ENCODE data around the gene MAGI1. TPM values are rescaled to one million over a fixed set of nuclear protein-coding genes. Genes with fewer than 3 reads are reported as not detected.
A peak's percentile ranks its signal among the peaks of the same experiment; 100 is the strongest.

The MAGI1 gene
- total RNA-seq, 1 experiment from 2014 or later = 38.6 TPM

DNA sequence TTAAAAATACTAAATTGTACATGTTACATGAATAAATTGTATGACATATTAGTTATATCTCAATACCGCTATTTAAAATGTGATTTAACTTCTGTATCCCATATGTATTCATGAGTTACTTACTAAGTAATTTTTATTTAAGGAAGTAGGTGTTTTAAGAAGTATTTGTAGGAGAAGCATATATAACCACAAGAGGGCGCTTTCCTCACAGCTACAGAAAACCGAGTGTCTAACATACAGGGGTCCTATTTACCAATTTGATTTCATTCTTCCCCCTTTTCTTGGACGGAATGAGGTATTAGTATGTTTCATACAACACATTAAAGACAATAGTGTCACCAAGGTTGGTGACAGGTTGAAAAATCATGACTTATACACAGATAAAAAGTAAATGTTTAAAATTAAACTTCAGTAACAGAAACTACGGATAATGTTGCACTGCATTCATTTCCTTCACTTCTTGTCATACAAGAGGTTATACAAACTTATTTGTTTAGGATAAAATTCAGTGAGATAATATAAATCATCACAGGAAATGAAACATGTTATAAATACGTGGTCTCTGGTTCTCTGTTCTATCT, 253.6 kb downstream of the MAGI1 start:
- intact Hi-C loops (cut with micrococcal nuclease) = loop anchor here (1.0 to 5.0 kb wide), 3 partner anchors 252 to 411 kb away; partner anchors contain the start of gene MAGI1
- BruUV-seq (replicated peaks) = no TSS peak
- H3K9ac ChIP-seq (ENCODE audit: low read length) = no peak overlapping the region
- TF ChIP-seq EZH2 (IDR thresholded peaks at IDR 0.05) (no peak), SRF (IDR thresholded peaks at IDR 0.05; ENCODE audit: low read depth) (no peak), RAD21 (IDR thresholded peaks at IDR 0.05; ENCODE audit: low read depth) (peak; percentile 90), POLR2A (IDR thresholded peaks at IDR 0.05; ENCODE audit: borderline replicate concordance, extremely low read depth, insufficient read depth, insufficient read length) (no peak), JUND (IDR thresholded peaks at IDR 0.05) (no peak), CEBPB (IDR thresholded peaks at IDR 0.05; ENCODE audit: low read depth) (no peak), YY1 (IDR thresholded peaks at IDR 0.05; ENCODE audit: extremely low read depth, insufficient replicate concordance, low read depth, low read length) (no peak), POLR2AphosphoS5 (IDR thresholded peaks at IDR 0.05; ENCODE audit: low read depth, low read length) (no peak), CBX3 (IDR thresholded peaks at IDR 0.05; ENCODE audit: low read depth) (no peak), ELF1 (IDR thresholded peaks at IDR 0.05; ENCODE audit: borderline replicate concordance, low read depth) (peak; percentile 13; the same call in 1 of the 2 replicates), EGR1 (IDR thresholded peaks at IDR 0.05; ENCODE audit: low read depth) (no peak), TCF7L2 (IDR thresholded peaks at IDR 0.05; ENCODE audit: borderline replicate concordance, extremely low read depth, insufficient read depth, insufficient read length) (no peak), SIN3A (IDR thresholded peaks at IDR 0.05; ENCODE audit: low read depth) (no peak), FOSL1 (IDR thresholded peaks at IDR 0.05; ENCODE audit: low read depth) (no peak), SP1 (IDR thresholded peaks at IDR 0.05; ENCODE audit: low read depth) (peak; percentile 16; the same call in 1 of the 2 replicates), ZFX (IDR thresholded peaks at IDR 0.05) (no peak)
- TF ChIP-seq, protein P1, sequence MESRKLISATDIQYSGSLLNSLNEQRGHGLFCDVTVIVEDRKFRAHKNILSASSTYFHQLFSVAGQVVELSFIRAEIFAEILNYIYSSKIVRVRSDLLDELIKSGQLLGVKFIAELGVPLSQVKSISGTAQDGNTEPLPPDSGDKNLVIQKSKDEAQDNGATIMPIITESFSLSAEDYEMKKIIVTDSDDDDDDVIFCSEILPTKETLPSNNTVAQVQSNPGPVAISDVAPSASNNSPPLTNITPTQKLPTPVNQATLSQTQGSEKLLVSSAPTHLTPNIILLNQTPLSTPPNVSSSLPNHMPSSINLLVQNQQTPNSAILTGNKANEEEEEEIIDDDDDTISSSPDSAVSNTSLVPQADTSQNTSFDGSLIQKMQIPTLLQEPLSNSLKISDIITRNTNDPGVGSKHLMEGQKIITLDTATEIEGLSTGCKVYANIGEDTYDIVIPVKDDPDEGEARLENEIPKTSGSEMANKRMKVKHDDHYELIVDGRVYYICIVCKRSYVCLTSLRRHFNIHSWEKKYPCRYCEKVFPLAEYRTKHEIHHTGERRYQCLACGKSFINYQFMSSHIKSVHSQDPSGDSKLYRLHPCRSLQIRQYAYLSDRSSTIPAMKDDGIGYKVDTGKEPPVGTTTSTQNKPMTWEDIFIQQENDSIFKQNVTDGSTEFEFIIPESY (IDR thresholded peaks at IDR 0.05; ENCODE audit: extremely low read depth, insufficient replicate concordance, low read length) = no peak
- TF ChIP-seq, protein P2, sequence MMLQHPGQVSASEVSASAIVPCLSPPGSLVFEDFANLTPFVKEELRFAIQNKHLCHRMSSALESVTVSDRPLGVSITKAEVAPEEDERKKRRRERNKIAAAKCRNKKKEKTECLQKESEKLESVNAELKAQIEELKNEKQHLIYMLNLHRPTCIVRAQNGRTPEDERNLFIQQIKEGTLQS (IDR thresholded peaks at IDR 0.05) = no peak
- TF ChIP-seq, protein P3, sequence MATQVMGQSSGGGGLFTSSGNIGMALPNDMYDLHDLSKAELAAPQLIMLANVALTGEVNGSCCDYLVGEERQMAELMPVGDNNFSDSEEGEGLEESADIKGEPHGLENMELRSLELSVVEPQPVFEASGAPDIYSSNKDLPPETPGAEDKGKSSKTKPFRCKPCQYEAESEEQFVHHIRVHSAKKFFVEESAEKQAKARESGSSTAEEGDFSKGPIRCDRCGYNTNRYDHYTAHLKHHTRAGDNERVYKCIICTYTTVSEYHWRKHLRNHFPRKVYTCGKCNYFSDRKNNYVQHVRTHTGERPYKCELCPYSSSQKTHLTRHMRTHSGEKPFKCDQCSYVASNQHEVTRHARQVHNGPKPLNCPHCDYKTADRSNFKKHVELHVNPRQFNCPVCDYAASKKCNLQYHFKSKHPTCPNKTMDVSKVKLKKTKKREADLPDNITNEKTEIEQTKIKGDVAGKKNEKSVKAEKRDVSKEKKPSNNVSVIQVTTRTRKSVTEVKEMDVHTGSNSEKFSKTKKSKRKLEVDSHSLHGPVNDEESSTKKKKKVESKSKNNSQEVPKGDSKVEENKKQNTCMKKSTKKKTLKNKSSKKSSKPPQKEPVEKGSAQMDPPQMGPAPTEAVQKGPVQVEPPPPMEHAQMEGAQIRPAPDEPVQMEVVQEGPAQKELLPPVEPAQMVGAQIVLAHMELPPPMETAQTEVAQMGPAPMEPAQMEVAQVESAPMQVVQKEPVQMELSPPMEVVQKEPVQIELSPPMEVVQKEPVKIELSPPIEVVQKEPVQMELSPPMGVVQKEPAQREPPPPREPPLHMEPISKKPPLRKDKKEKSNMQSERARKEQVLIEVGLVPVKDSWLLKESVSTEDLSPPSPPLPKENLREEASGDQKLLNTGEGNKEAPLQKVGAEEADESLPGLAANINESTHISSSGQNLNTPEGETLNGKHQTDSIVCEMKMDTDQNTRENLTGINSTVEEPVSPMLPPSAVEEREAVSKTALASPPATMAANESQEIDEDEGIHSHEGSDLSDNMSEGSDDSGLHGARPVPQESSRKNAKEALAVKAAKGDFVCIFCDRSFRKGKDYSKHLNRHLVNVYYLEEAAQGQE (IDR thresholded peaks at IDR 0.05; ENCODE audit: low read depth) = no peak
- TF ChIP-seq, protein P4, sequence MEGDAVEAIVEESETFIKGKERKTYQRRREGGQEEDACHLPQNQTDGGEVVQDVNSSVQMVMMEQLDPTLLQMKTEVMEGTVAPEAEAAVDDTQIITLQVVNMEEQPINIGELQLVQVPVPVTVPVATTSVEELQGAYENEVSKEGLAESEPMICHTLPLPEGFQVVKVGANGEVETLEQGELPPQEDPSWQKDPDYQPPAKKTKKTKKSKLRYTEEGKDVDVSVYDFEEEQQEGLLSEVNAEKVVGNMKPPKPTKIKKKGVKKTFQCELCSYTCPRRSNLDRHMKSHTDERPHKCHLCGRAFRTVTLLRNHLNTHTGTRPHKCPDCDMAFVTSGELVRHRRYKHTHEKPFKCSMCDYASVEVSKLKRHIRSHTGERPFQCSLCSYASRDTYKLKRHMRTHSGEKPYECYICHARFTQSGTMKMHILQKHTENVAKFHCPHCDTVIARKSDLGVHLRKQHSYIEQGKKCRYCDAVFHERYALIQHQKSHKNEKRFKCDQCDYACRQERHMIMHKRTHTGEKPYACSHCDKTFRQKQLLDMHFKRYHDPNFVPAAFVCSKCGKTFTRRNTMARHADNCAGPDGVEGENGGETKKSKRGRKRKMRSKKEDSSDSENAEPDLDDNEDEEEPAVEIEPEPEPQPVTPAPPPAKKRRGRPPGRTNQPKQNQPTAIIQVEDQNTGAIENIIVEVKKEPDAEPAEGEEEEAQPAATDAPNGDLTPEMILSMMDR (IDR thresholded peaks at IDR 0.05 in 2 of 3, conservative IDR thresholded peaks at IDR 0.05 in 1 of 3; ENCODE audit: borderline replicate concordance in 1 of 3, insufficient read depth in 1 of 3, low read depth in 2 of 3, low read length in 2 of 3) = peak; percentile 60 to 89 (median 66); a peak in 5 of 6 replicates
- TF ChIP-seq, protein P5, sequence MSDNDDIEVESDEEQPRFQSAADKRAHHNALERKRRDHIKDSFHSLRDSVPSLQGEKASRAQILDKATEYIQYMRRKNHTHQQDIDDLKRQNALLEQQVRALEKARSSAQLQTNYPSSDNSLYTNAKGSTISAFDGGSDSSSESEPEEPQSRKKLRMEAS (IDR thresholded peaks at IDR 0.05) = no peak

More for the DNA sequence above, 253.6 kb downstream of the MAGI1 start:
- Histone ChIP-seq H3K4me3 (replicated peaks in 1 of 2; ENCODE audit: low read depth in 1 of 2, low read length in 2 of 2) (no peak overlapping the region), H3K27me3 (ENCODE audit: insufficient read depth, low read length) (no peaks in the 10 kb centered on the region), H4K20me1 (ENCODE audit: insufficient read depth) (no peaks in the 10 kb centered on the region), H3K79me2 (ENCODE audit: insufficient read depth, low read length) (no peaks in the 10 kb centered on the region), H2AFZ (ENCODE audit: low read depth, low read length, poor library complexity, severe bottlenecking) (no peak overlapping the region), H3K9me3 (ENCODE audit: control insufficient read depth in 1 of 2, insufficient read depth in 1 of 2, low read depth in 1 of 2, low read length in 2 of 2) (no peaks in the 10 kb centered on the region), H3K4me2 (ENCODE audit: low read length) (no peak overlapping the region), H3K4me1 (ENCODE audit: control insufficient read depth in 1 of 2, insufficient read depth in 2 of 2, low read length in 2 of 2) (peaks cover 0 to 3% of the 10 kb centered on the region in 2 experiments; a peak in 1 of 4 replicates), H3K36me3 (ENCODE audit: control insufficient read depth in 1 of 2, insufficient read depth in 2 of 2, low read length in 2 of 2) (no peaks in the 10 kb centered on the region), H3K27ac (ENCODE audit: low read depth, low read length) (no peak overlapping the region), H3K9me2 (ENCODE audit: insufficient read depth) (no peaks in the 10 kb centered on the region)
- ATAC-seq (peak; percentile 70), DNase-seq (ENCODE audit: low read depth, low spot score) (peak; percentile 32)
- POLR2A ChIA-PET = no interaction called here
- CTCF ChIA-PET = interaction anchor here (0.7 to 1.3 kb wide), 3 partner anchors 8 to 410 kb away, joined by 3 read pairs; no protein-coding TSS in a partner anchor
- RAD21 ChIA-PET (ENCODE audit: low non-redundant PET in 1 of 2, low total read pairs in 2 of 2, uncharacterized antibody in 2 of 2, unreplicated experiment in 2 of 2) = no interaction called here
